ENCODE data around the gene PPP1CA. TPM values are rescaled to one million over a fixed set of nuclear protein-coding genes. Genes with fewer than 3 reads are reported as not detected.
A peak's percentile ranks its signal among the peaks of the same experiment; 100 is the strongest.
"Not testable (repeated sequence)": the region's sequence is repeated elsewhere in the genome, so short reads cannot be mapped to it uniquely, and the experiment has no call there.

Gene PPP1CA
- total RNA-seq, 1 donor: 172 TPM

DNA sequence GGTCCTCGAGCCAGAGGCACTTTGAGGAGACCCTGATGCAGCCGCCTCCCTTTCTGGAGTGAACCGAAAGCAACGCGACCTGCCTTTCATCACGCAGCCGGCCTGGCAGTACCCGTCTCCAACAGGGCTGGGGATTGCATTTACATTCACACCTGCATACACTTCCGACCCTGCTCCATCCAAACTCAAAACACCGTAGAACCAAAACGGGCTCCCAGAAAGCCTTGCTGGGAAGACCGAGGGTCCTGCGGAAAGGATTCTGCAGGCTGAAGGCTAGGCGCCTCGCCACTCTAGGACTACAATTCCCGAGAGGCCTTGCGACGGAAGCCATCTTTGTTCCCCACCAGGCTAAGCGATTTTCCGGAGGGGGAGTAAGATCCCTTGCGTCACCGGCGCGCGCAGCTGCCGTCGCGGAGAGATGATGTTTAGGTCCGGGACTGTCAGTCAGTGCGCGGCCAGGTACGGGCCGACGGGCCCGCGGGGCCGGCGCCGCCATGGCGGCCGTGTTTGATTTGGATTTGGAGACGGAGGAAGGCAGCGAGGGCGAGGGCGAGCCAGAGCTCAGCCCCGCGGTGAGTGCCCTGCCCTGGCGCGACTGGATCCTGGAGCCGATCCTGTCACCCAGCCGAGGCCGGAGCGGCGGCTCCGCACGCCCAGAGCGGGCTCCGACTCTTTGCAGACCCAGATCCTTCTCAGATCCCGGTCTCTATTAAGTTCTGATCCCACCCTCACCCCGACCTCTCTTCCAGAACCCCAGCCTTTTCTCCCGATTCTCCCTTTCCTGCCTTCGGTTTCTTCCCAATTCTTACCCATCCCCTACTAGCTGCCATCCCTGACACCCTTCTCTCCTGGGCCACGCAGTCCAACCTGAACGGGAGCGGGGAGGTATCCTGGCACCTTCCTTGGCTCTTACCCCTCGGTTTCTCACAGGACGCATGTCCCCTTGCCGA lies 26.7 kb upstream of the PPP1CA start, which contains the start of gene RPS6KB2:
Gene RPS6KB2, plus strand, starts transcription at position 443 of the 950 bp plus-strand sequence. Its CDS starts 52 bp downstream, at position 495.
- H3K4me3 ChIP-seq (ENCODE audit: low read depth, low read length): peak within 1 kb of the TSS; percentile 75
- DNase-seq (ENCODE audit: low read depth): peak; percentile 97
- no peak for TF ChIP-seq CTCF (IDR thresholded peaks at IDR 0.05; ENCODE audit: insufficient read depth, low read depth, low read length)

GRCh38 chr11:67427364-67427859 lies 25.8 kb upstream of the PPP1CA start:
- DNase-seq (ENCODE audit: low read depth): not testable (repeated sequence)

GRCh38 chr11:67423891-67424613 lies 22.4 kb upstream of the PPP1CA start:
- no peak overlapping the region for H3K4me3 ChIP-seq (ENCODE audit: low read depth, low read length)
- DNase-seq (ENCODE audit: low read depth): no peak
- TF ChIP-seq CTCF (IDR thresholded peaks at IDR 0.05; ENCODE audit: insufficient read depth, low read depth, low read length): no peak

More at GRCh38 chr11:67427364-67427859, 25.8 kb upstream of the PPP1CA start:
- H3K4me3 ChIP-seq (ENCODE audit: low read depth, low read length): peak overlapping the region; percentile 75

GRCh38 chr11:67423466-67423865 lies 21.8 kb upstream of the PPP1CA start:
- H3K4me3 ChIP-seq (ENCODE audit: low read depth, low read length): no peak overlapping the region
- no peak for DNase-seq (ENCODE audit: low read depth)
- TF ChIP-seq CTCF (IDR thresholded peaks at IDR 0.05; ENCODE audit: insufficient read depth, low read depth, low read length): no peak

DNA sequence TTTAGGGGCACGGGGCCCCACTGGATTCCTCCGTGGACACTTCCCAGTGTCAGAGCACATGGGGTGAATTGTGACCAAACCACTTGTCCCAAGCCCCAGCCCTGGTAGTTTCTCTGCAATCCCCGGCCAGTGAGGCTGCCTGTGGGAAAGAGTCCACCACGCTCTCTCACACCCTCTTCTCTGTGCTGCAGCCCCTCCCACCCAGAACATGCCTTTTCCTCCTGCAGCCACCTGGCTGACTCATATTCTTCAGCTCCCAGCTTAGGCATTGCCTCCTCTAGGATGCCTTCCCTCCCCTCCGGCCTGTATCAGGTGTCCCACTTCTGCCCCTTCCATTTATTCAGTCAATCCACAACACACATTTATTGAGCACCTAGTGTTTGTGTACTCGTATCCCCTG lies 21.2 kb upstream of the PPP1CA start:
- no peak overlapping the region for H3K4me3 ChIP-seq (ENCODE audit: low read depth, low read length)
- TF ChIP-seq CTCF (IDR thresholded peaks at IDR 0.05; ENCODE audit: insufficient read depth, low read depth, low read length): no peak
- DNase-seq (ENCODE audit: low read depth): no peak

GRCh38 chr11:67421430-67422031 lies 19.9 kb upstream of the PPP1CA start:
- DNase-seq (ENCODE audit: low read depth): no peak
- H3K4me3 ChIP-seq (ENCODE audit: low read depth, low read length): peak overlapping the region; percentile 31
- no peak for TF ChIP-seq CTCF (IDR thresholded peaks at IDR 0.05; ENCODE audit: insufficient read depth, low read depth, low read length)

Data from fibroblast of villous mesenchyme (primary cell).